ENCODE measurements around the gene WBP1L. TPM values are rescaled to one million over a fixed set of nuclear protein-coding genes. Genes with fewer than 3 reads are reported as not detected.
A peak's percentile ranks its signal among the peaks of the same experiment; 100 is the strongest.

WBP1L gene
- total and polyA plus RNA-seq, 2 of the 13 experiments (the other 11 are each of a cell fraction or from before 2014, with no cell fraction given), result 8.3 to 12.3 TPM

DNA sequence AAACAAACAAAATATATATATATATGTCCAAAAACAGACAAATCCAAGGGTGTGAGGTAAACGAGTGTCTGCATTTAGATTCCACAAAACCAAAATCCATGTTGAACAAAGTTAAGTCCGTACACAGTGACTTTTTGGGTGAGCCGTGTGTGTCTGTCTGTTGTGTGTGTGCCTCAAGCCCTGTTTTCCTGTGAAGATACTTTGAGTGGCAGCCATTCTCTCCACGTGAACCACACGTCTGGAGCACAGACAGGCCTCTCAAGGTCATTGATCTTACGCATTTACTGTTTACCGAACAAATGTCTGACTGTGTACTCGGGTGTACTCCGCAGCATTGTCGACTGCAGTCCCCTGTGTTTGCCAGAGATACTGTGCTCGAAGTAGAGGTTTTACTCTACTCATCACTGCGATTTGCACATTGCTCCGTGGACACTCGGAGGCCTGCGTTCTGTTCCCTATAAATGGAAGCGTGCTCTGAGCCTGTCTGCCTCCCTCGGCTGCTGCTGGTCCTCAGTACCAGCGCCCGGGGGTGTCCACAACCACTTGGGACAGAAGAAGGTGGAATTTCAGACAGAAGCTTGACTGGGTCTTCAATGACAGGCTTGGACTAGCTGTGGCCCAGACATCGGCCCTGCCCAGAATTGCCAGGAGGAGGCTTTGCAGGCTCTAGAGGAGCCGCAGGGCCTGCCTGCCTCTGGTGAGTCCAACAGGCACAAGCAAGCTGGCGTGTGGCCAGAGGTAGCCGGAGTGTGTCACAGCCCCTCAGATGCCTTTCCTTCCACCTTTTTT is 71.3 kb downstream of the WBP1L start (continued):
- TF ChIP-seq ZNF432 (CRISPR knock-in tag; IDR thresholded peaks at IDR 0.05; ENCODE audit: borderline replicate concordance) (0 out of 2 replicates have a peak, but pooled peaks have one; percentile 67), MEIS2 (CRISPR knock-in tag; IDR thresholded peaks at IDR 0.05) (peak; percentile 77), HMGXB4 (CRISPR knock-in tag; IDR thresholded peaks at IDR 0.05; ENCODE audit: borderline replicate concordance in 1 of 2, low read depth in 1 of 2) (peak; percentile 41 to 55; a peak in 3 of 4 replicates), SIN3A (IDR thresholded peaks at IDR 0.05; ENCODE audit: borderline replicate concordance, low read depth, low read length) (0 out of 2 replicates have a peak, but pooled peaks have one; percentile 8), RELA (CRISPR knock-in tag; IDR thresholded peaks at IDR 0.05) (no peak), ZNF12 (CRISPR knock-in tag; IDR thresholded peaks at IDR 0.05) (peak; percentile 67; the same call in 1 of the 2 replicates), RORA (CRISPR knock-in tag; IDR thresholded peaks at IDR 0.05) (peak; percentile 69; the same call in 1 of the 2 replicates), ZNF878 (CRISPR knock-in tag; IDR thresholded peaks at IDR 0.05) (peak; percentile 46), ZNF766 (CRISPR knock-in tag; IDR thresholded peaks at IDR 0.05; ENCODE audit: borderline replicate concordance) (peak; percentile 80; the same call in 1 of the 2 replicates), TBX3 (IDR thresholded peaks at IDR 0.05; ENCODE audit: borderline replicate concordance) (peak; percentile 14; the same call in 1 of the 2 replicates), TMF1 (CRISPR knock-in tag; IDR thresholded peaks at IDR 0.05; ENCODE audit: low read depth) (no peak), KDM6A (CRISPR knock-in tag; IDR thresholded peaks at IDR 0.05; ENCODE audit: low read depth) (peak; percentile 79), PHF21A (CRISPR knock-in tag; IDR thresholded peaks at IDR 0.05) (peak; percentile 52; the same call in 1 of the 2 replicates), SOX13 (IDR thresholded peaks at IDR 0.05) (0 out of 2 replicates have a peak, but pooled peaks have one; percentile 54), SOX13 (CRISPR knock-in tag; conservative IDR thresholded peaks at IDR 0.05 in 1 of 2, IDR thresholded peaks at IDR 0.05 in 1 of 2) (peak in 1 of 2 experiments; percentile 86; a peak in 2 of 4 replicates), MAZ (IDR thresholded peaks at IDR 0.05; ENCODE audit: borderline replicate concordance, low read depth, low read length) (no peak), MAZ (CRISPR knock-in tag; IDR thresholded peaks at IDR 0.05; ENCODE audit: low read depth) (peak; percentile 49; the same call in 1 of the 2 replicates), FOSL2 (CRISPR knock-in tag; IDR thresholded peaks at IDR 0.05) (peak; percentile 85)
- TF ChIP-seq, protein P1, sequence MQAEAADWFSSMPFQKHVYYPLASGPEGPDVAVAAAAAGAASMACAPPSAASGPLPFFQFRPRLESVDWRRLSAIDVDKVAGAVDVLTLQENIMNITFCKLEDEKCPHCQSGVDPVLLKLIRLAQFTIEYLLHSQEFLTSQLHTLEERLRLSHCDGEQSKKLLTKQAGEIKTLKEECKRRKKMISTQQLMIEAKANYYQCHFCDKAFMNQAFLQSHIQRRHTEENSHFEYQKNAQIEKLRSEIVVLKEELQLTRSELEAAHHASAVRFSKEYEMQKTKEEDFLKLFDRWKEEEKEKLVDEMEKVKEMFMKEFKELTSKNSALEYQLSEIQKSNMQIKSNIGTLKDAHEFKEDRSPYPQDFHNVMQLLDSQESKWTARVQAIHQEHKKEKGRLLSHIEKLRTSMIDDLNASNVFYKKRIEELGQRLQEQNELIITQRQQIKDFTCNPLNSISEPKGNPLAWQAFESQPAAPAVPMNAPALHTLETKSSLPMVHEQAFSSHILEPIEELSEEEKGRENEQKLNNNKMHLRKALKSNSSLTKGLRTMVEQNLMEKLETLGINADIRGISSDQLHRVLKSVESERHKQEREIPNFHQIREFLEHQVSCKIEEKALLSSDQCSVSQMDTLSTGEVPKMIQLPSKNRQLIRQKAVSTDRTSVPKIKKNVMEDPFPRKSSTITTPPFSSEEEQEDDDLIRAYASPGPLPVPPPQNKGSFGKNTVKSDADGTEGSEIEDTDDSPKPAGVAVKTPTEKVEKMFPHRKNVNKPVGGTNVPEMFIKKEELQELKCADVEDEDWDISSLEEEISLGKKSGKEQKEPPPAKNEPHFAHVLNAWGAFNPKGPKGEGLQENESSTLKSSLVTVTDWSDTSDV (CRISPR knock-in tag; IDR thresholded peaks at IDR 0.05), result no peak
- TF ChIP-seq, protein P2, sequence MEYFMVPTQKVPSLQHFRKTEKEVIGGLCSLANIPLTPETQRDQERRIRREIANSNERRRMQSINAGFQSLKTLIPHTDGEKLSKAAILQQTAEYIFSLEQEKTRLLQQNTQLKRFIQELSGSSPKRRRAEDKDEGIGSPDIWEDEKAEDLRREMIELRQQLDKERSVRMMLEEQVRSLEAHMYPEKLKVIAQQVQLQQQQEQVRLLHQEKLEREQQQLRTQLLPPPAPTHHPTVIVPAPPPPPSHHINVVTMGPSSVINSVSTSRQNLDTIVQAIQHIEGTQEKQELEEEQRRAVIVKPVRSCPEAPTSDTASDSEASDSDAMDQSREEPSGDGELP (IDR thresholded peaks at IDR 0.05; ENCODE audit: borderline replicate concordance, low read depth), result peak; percentile 8
- TF ChIP-seq, protein P3, sequence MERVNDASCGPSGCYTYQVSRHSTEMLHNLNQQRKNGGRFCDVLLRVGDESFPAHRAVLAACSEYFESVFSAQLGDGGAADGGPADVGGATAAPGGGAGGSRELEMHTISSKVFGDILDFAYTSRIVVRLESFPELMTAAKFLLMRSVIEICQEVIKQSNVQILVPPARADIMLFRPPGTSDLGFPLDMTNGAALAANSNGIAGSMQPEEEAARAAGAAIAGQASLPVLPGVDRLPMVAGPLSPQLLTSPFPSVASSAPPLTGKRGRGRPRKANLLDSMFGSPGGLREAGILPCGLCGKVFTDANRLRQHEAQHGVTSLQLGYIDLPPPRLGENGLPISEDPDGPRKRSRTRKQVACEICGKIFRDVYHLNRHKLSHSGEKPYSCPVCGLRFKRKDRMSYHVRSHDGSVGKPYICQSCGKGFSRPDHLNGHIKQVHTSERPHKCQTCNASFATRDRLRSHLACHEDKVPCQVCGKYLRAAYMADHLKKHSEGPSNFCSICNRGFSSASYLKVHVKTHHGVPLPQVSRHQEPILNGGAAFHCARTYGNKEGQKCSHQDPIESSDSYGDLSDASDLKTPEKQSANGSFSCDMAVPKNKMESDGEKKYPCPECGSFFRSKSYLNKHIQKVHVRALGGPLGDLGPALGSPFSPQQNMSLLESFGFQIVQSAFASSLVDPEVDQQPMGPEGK (CRISPR knock-in tag; IDR thresholded peaks at IDR 0.05), result peak; percentile 15
